ENCODE data around the gene ASB2.

DNA sequence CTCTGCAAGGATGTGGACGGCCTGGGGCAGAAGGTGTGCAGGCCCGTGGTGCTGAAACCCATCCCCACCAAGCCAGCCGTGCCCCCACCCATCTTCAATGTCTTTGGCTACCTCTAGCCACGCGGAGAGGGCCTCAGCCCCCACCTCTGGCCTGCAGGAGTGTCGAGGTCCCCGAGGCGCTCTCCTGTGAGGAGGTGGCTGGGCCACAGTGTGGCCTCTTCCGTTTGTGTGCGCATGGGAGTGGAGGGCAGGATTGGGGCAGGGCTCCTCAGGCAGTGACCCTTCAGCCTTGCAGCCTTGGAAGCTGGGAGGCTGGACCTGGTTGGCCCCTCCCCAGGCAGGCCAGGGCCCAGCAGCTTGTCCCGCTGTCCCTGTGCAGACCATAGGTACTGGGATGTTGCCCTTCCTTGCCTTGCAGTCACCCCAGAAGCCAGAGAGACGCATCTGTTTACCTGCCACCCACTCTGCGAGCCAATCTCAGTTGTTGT, 47.3 kb downstream of the ASB2 start:
- no peak for TF ChIP-seq CTCF (optimal IDR thresholded peaks at IDR 0.05 in 1 of 3, IDR thresholded peaks at IDR 0.05 in 1 of 3, conservative IDR thresholded peaks at IDR 0.05 in 1 of 3; ENCODE audit: extremely low read depth in 1 of 3, insufficient read depth in 2 of 3, low read length in 3 of 3)
- TF ChIP-seq EZH2 (IDR thresholded peaks at IDR 0.05; ENCODE audit: low read length), result no peak

Data from keratinocyte (primary cell).